HCT116 (cell line): ENCODE measurements around the gene TWNK. TPM values are rescaled to one million over a fixed set of nuclear protein-coding genes. Genes with fewer than 3 reads are reported as not detected.

Experiments
- ATAC-seq: fragments of 200-7000 bp; cut with Tn5 transposase; 2 replicates; pipeline ENCODE4 v1.9.1; 2020; ENCODE audit warnings: mild to moderate bottlenecking, moderate library complexity
- BruUV-seq: library from RNA; stranded (reverse); fragments of 400-500 nt; replicated peaks from 2 replicates; lab custom pipeline; 2021; lab: Mats Ljungman, UMichigan
- CTCF ChIA-PET: fragments of 300-600 bp; sonication (Branson Sonifier 250); formaldehyde crosslinking; loops from one replicate; lab custom pipeline; 2021; ENCODE audit warnings: antibody characterized with exemption; lab: Charles Lee
- POLR2A ChIA-PET: fragments of 300-600, 350-600 bp; sonication (Branson Sonifier 250); formaldehyde crosslinking; loops from one replicate; lab custom pipeline; 2021; ENCODE audit warnings: antibody characterized with exemption; lab: Charles Lee
- RAD21 ChIA-PET, 2 experiments: fragments of 300-600 bp; sonication (Branson Sonifier 250); formaldehyde crosslinking; loops; one replicate each; lab custom pipeline; 2023; ENCODE audit warnings: low total read pairs in 2 of 2; ENCODE audit not compliant: uncharacterized antibody in 2 of 2, unreplicated experiment in 2 of 2, low non-redundant PET in 1 of 2; lab: Charles Lee
- DNase-seq: peaks from one replicate; pipeline ENCODE4 v3.0.0-alpha.2; 2010; ENCODE audit warnings: low read depth, low spot score
- H2AFZ ChIP-seq: fragments of 200-600 bp; shearing (Covaris generic), sonication (generic); 2 replicates; pipeline ENCODE4 v1.6.1; 2017; ENCODE audit warnings: low read depth, mixed run types, mixed read lengths, antibody characterized with exemption, low read length; ENCODE audit not compliant: poor library complexity, severe bottlenecking
- H3K27ac ChIP-seq: 2 replicates; pipeline ENCODE4 v1.5.1; 2012; ENCODE audit warnings: low read depth, low read length
- H3K27me3 ChIP-seq: fragments of 200-600 bp; sonication (generic); 2 replicates; pipeline ENCODE4 v1.6.1; 2016; ENCODE audit warnings: mixed run types, low read length, mixed read lengths; ENCODE audit not compliant: insufficient read depth
- H3K36me3 ChIP-seq, 2 experiments: fragments of 200-500 bp in 1 of 2; fragments of 200-600 bp in 1 of 2; sonication (Bioruptor generic) in 1 of 2; sonication (generic) in 1 of 2; 2 replicates each; pipeline versions ENCODE4 v1.5.1 to v1.6.1; 2014 to 2016; ENCODE audit warnings: low read length in 2 of 2, inconsistent platforms in 1 of 2, mixed read lengths in 1 of 2, mixed run types in 1 of 2; ENCODE audit not compliant: insufficient read depth in 2 of 2, control insufficient read depth in 1 of 2
- H3K4me1 ChIP-seq, 2 experiments: fragments of 200-600 bp in 1 of 2; sonication (generic) in 1 of 2; 2 replicates each; pipeline versions ENCODE4 v1.5.1 to v1.6.1; 2012 to 2017; ENCODE audit warnings: low read length in 2 of 2, inconsistent platforms in 1 of 2, mild to moderate bottlenecking in 1 of 2, mixed read lengths in 1 of 2, mixed run types in 1 of 2, moderate library complexity in 1 of 2; ENCODE audit not compliant: insufficient read depth in 2 of 2, control insufficient read depth in 1 of 2
- H3K4me2 ChIP-seq: fragments of 200-600 bp; sonication (generic); 2 replicates; pipeline ENCODE4 v1.6.1; 2017; ENCODE audit warnings: mixed run types, low read length, mixed read lengths
- H3K4me3 ChIP-seq, 2 experiments: fragments of 200-600 bp in 1 of 2; sonication (generic) in 1 of 2; replicated peaks in 1 of 2; 2 replicates each; pipeline ENCODE4 v1.5.1; 2011 to 2016; ENCODE audit warnings: low read length in 2 of 2, control low read depth in 1 of 2, low read depth in 1 of 2, mild to moderate bottlenecking in 1 of 2, mixed read lengths in 1 of 2, mixed run types in 1 of 2
- H3K79me2 ChIP-seq: fragments of 200-600 bp; sonication (generic); 2 replicates; pipeline ENCODE4 v1.6.1; 2017; ENCODE audit warnings: mild to moderate bottlenecking, mixed run types, low read length, moderate library complexity, mixed read lengths; ENCODE audit not compliant: insufficient read depth
- H3K9ac ChIP-seq: fragments of 200-600 bp; sonication (generic); 2 replicates; pipeline ENCODE4 v1.6.1; 2016; ENCODE audit warnings: low read length, mixed read lengths
- H3K9me2 ChIP-seq: fragments of 200-600 bp; sonication (generic), shearing (Covaris generic); 2 replicates; pipeline ENCODE4 v1.6.1; 2017; ENCODE audit warnings: mixed run types, mild to moderate bottlenecking, moderate library complexity; ENCODE audit not compliant: insufficient read depth
- H3K9me3 ChIP-seq, 2 experiments: fragments of 200-500 bp in 1 of 2; fragments of 200-600 bp in 1 of 2; sonication (Bioruptor generic) in 1 of 2; sonication (generic) in 1 of 2; 2 replicates each; pipeline ENCODE4 v1.6.1; 2014 to 2017; ENCODE audit warnings: low read length in 2 of 2, mixed read lengths in 2 of 2, inconsistent platforms in 1 of 2, low read depth in 1 of 2, mild to moderate bottlenecking in 1 of 2, mixed run types in 1 of 2, moderate library complexity in 1 of 2; ENCODE audit not compliant: control insufficient read depth in 1 of 2, insufficient read depth in 1 of 2
- H4K20me1 ChIP-seq: fragments of 200-600 bp; sonication (generic), shearing (Covaris generic); 2 replicates; pipeline ENCODE4 v1.6.1; 2017; ENCODE audit warnings: mixed run types, mild to moderate bottlenecking, moderate library complexity; ENCODE audit not compliant: insufficient read depth
- EZH2 ChIP-seq: fragments of 200-600 bp; sonication (generic); IDR thresholded peaks from 2 replicates; pipeline ENCODE4 v1.6.1; 2017; ENCODE audit warnings: antibody characterized with exemption, mixed run types
- POLR2A ChIP-seq: IDR thresholded peaks from 2 replicates; pipeline ENCODE4 v1.7.0; 2011; ENCODE audit warnings: borderline replicate concordance; ENCODE audit not compliant: insufficient read depth, insufficient read length; ENCODE audit errors: extremely low read depth
- TCF7L2 ChIP-seq: IDR thresholded peaks from 2 replicates; pipeline ENCODE4 v1.7.0; 2011; ENCODE audit warnings: borderline replicate concordance, inconsistent platforms; ENCODE audit not compliant: insufficient read depth, insufficient read length; ENCODE audit errors: extremely low read depth
- YY1 ChIP-seq: IDR thresholded peaks from 2 replicates; pipeline ENCODE4 v1.6.1; 2011; ENCODE audit warnings: low read length, low read depth, moderate library complexity, mild to moderate bottlenecking; ENCODE audit not compliant: insufficient replicate concordance; ENCODE audit errors: extremely low read depth
- ZFX ChIP-seq: fragments of 450-650 bp; IDR thresholded peaks from 2 replicates; pipeline ENCODE4 v1.6.1; 2017
- intact Hi-C: fragments of 100-400 bp; cut with micrococcal nuclease; formaldehyde crosslinking; loops from 2 replicates; pipeline ENCODE4 v1.10.0; 2022
- total RNA-seq: library from RNA; stranded (reverse); gene quantifications from one replicate; pipeline ENCODE4 v1.2.1, GENCODE V29; 2021; ENCODE audit not compliant: unreplicated experiment
- TF ChIP-seq, protein P1 (sequence below): IDR thresholded peaks from 2 replicates; pipeline ENCODE4 v1.6.1; 2012

The TWNK gene
- total RNA-seq, 1 experiment from 2014 or later: 42.1 TPM

DNA sequence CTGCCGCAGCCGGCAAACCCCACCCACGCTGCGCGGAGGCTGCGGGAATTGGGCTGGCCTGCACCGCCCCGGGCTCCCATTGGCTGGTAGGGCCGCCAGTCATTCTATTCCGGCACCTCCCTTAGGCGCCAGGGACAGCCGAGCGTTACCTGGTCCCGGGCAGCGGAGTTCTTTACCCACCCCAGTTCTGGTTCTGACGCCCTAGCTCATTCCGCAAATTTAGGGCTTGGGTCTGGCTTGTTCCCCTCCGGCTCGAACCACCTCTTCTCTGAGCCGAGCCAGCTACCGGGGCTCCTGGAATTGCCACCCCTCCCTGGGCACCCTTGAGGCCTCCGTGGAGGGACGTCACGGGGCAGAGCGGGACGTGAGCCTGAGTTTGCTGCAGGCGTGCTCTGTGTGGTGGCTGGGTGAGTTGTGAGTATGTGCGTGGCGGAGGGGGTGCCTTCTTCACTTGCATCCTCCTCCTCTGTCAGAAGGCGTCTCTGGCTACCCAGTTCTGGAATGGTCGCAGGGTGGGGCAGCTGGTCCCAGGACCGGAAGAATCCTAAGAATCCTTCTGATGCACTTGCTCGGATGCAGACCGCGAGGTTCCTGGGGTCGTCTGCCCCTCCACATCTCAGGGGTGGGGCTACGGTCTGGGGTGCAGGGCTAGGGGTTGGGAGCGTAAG is 43.9 kb downstream of the TWNK start, which contains the start of the genes PDZD7 and SFXN3:
TSS of gene PDZD7 (minus strand) at position 2 of the 668 bp plus-strand sequence. CDS start 910 bp downstream, outside the sequence.
TSS of gene SFXN3 (plus strand) at position 107 of the 668 bp plus-strand sequence. CDS start 3,461 bp downstream, outside the sequence.
- intact Hi-C loops: no loop called here
- RAD21 ChIA-PET: interaction anchor here in 1 of 2 experiments (1.3 kb wide), 1 partner anchor 17 kb away, joined by 5 read pairs; no protein-coding TSS in a partner anchor
- POLR2A ChIA-PET: interaction anchor here (0.9 to 2.0 kb wide), 13 partner anchors 9 to 111 kb away, joined by 3 to 12 read pairs (median 4); no protein-coding TSS in a partner anchor
- Histone ChIP-seq H3K4me3 (peak within 1 kb of the TSS; percentile 67 to 87), H3K36me3 (peaks cover 12 to 18% of the 10 kb centered on the region in 2 experiments; a peak in 3 of 4 replicates), H3K4me2 (peak within 1 kb of the TSS; percentile 96), H3K9me3 (no peaks in the 10 kb centered on the region), H3K27me3 (no peaks in the 10 kb centered on the region), H3K27ac (peak within 1 kb of the TSS; percentile 81)
- peak; percentile 87 for ATAC-seq
- CTCF ChIA-PET: interaction anchor here (0.8 to 5.8 kb wide), 16 partner anchors 11 to 111 kb away, joined by 3 to 71 read pairs (median 6); partner anchors contain the start of gene KAZALD1
- TF ChIP-seq TCF7L2: no peak
- TF ChIP-seq, all 23 proteins: peak for 0
- DNase-seq: peak; percentile 94
- Histone ChIP-seq H4K20me1 (no peaks in the 10 kb centered on the region), H3K9ac (peak within 1 kb of the TSS; percentile 87), H3K79me2 (peaks cover 12% of the 10 kb centered on the region), H3K9me2 (no peaks in the 10 kb centered on the region), H3K4me1 (peaks cover 32 to 56% of the 10 kb centered on the region in 2 experiments), H2AFZ (peak within 1 kb of the TSS; percentile 53)
- no TSS peak for BruUV-seq

GRCh38 chr10:101031796-101032636 is 44.7 kb downstream of the TWNK start:
- Histone ChIP-seq H4K20me1 (no peaks in the 10 kb centered on the region), H2AFZ (no peak overlapping the region), H3K9ac (peak overlapping the region; percentile 87), H3K79me2 (peaks cover 12% of the 10 kb centered on the region), H3K9me3 (no peaks in the 10 kb centered on the region), H3K27ac (peak overlapping the region; percentile 81), H3K27me3 (no peaks in the 10 kb centered on the region), H3K4me3 (peak overlapping the region; percentile 67 to 87)
- DNase-seq: no peak
- no TSS peak for BruUV-seq
- intact Hi-C loops: no loop called here
- TF ChIP-seq EZH2: no peak
- TF ChIP-seq, protein P1, sequence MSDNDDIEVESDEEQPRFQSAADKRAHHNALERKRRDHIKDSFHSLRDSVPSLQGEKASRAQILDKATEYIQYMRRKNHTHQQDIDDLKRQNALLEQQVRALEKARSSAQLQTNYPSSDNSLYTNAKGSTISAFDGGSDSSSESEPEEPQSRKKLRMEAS: no peak
- peak; percentile 16 for TF ChIP-seq YY1
- peak; percentile 40 for TF ChIP-seq POLR2A
- peak; percentile 35; the same call in 1 of the 2 replicates for TF ChIP-seq ZFX
- TF ChIP-seq, all 23 proteins: peak for 3
- peak; percentile 39 for ATAC-seq
- RAD21 ChIA-PET: no interaction called here
- POLR2A ChIA-PET: interaction anchor here (0.6 to 2.0 kb wide), 8 partner anchors 11 to 659 kb away, joined by 3 to 8 read pairs (median 4); no protein-coding TSS in a partner anchor
- H3K36me3 ChIP-seq: peaks cover 19 to 25% of the 10 kb centered on the region in 2 experiments
- CTCF ChIA-PET: interaction anchor here (1.2 to 5.8 kb wide), 10 partner anchors 10 to 110 kb away, joined by 5 to 71 read pairs (median 9); partner anchors contain the start of gene KAZALD1
- H3K9me2 ChIP-seq: no peaks in the 10 kb centered on the region
- H3K4me1 ChIP-seq: peaks cover 28 to 50% of the 10 kb centered on the region in 2 experiments
- peak overlapping the region; percentile 96 for H3K4me2 ChIP-seq
